ENCODE data around the gene STEAP1.

Gene STEAP1

DNA sequence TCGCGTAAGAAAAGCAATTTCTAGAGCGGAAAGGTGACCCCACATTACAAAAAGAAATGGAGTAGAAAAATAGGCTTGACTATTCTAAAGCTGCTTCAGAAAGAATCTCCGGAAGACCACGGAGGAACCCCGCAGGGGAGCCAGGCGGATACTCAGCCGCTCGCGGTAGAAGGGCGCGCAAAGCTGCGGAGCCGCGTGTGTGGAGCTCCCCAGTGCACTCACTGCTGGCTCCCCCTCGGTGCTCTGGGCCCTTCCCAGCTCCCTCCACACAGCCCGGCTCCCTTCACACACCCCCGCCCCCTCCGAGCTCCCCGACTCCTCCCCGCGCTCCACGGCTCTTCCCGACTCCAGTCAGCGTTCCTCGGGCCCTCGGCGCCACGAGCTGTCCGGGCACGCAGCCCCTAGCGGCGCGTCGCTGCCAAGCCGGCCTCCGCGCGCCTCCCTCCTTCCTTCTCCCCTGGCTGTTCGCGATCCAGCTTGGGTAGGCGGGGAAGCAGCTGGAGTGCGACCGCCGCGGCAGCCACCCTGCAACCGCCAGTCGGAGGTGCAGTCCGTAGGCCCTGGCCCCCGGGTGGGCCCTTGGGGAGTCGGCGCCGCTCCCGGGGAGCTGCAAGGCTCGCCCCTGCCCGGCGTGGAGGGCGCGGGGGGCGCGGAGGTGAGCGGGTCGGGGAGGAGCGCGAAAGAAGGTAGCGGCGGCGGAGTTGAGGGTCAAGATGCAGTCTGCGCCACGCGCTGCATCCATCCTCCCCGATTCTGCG is 57.3 kb downstream of the STEAP1 start, which contains the start of gene STEAP2:
Gene STEAP2, plus strand, starts transcription at position 350 of the 758 bp plus-strand sequence. CDS start 13,343 bp downstream, outside the sequence.
- peak; percentile 2 to 21 for DNase-seq (ENCODE audit: low read depth in 2 of 2)

DNA sequence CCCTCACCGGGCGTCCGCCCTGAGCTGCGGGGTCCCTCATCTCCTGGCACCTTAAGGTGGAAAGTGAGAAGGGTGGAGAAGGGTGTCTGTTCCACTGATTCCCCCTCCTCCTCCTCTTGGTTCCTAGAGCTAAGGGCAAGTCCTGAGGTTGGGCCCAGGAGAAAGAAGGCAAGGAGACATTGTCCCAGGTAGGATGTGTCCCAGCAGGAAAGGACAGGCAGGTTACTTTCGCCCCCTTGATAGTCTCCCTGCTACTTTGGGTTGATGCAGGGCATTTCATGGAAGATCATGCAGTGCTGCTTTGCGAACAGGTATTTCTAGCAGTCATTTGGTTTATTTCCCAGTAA is 57.9 kb downstream of the STEAP1 start:
- DNase-seq (ENCODE audit: low read depth in 2 of 2) = no peak

DNA sequence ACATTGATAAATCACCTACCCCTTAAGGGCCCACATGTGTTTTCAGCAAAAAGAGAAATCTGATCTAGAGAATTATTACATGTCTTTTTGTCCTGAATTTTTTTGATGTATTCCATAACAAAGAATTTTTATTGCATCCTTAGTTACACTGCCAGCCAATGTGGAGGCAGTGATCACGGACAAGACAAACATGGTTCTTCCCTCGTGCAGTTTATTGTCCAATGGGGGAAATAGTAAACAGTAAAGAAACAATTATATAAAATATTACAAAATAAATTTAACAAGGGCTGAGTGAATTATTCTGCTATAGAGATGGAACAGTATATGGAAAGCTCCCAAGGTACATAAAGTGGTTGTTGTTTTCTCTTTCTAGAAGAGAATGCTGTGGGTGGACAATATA is 59.3 kb downstream of the STEAP1 start:
- no peak for DNase-seq (ENCODE audit: low read depth in 2 of 2)
